NCI-H69 (cell line): ENCODE data around the gene PDPK1.
"Not testable (repeated sequence)": the region's sequence is repeated elsewhere in the genome, so short reads cannot be mapped to it uniquely, and the experiment has no call there.

Source experiments
- DNase-seq: peaks from one replicate; lab custom pipeline; 2025; lab: John Stamatoyannopoulos, UW

The PDPK1 gene

GRCh38 chr16:2523801-2524231 lies 14.0 kb upstream of the PDPK1 start:
- no peak for DNase-seq

GRCh38 chr16:2524339-2524938 lies 13.4 kb upstream of the PDPK1 start:
- no peak for DNase-seq

GRCh38 chr16:2526135-2526534 lies 11.7 kb upstream of the PDPK1 start:
- DNase-seq: no peak

GRCh38 chr16:2527071-2527783 lies 10.6 kb upstream of the PDPK1 start:
- DNase-seq: no peak

- DNase-seq: no peak
Measured at GRCh38 chr16:2527784-2528100, 10.1 kb upstream of the PDPK1 start.

GRCh38 chr16:2528161-2529060 lies 9.4 kb upstream of the PDPK1 start:
- DNase-seq: no peak

GRCh38 chr16:2529061-2529931 lies 8.5 kb upstream of the PDPK1 start:
- peak; percentile 22 for DNase-seq

- no peak for DNase-seq
Measured at GRCh38 chr16:2529961-2530628, 7.7 kb upstream of the PDPK1 start.

- no peak for DNase-seq
Measured at GRCh38 chr16:2530629-2531318, 7.0 kb upstream of the PDPK1 start.

GRCh38 chr16:2531371-2531695 lies 6.5 kb upstream of the PDPK1 start, which contains the start of gene CEMP1:
CEMP1 (minus strand) TSS chr16:2531408; CDS start chr16:2531073, 335 bp downstream.
- DNase-seq: no peak

- DNase-seq: peak; percentile 99
Measured at GRCh38 chr16:2531696-2532493, 5.9 kb upstream of the PDPK1 start.

GRCh38 chr16:2532494-2533141 lies 5.2 kb upstream of the PDPK1 start:
- DNase-seq: peak; percentile 86

- DNase-seq: peak; percentile 28
Measured at GRCh38 chr16:2533142-2533755, 4.6 kb upstream of the PDPK1 start.

GRCh38 chr16:2533912-2534311 lies 3.9 kb upstream of the PDPK1 start:
- DNase-seq: no peak

- DNase-seq: not testable (repeated sequence)
Measured at GRCh38 chr16:2534335-2534734, 3.5 kb upstream of the PDPK1 start.

- DNase-seq: no peak
Measured at GRCh38 chr16:2535625-2536013, 2.2 kb upstream of the PDPK1 start.

- DNase-seq: not testable (repeated sequence)
Measured at GRCh38 chr16:2539192-2539844, 1.5 kb downstream of the PDPK1 start.

GRCh38 chr16:2539845-2540458 lies 2.1 kb downstream of the PDPK1 start:
- not testable (repeated sequence) for DNase-seq
